BE2C (cell line): ENCODE data around the gene CHODL.

Experiments
- DNase-seq: peaks from one replicate; pipeline ENCODE4 v3.0.0-alpha.2; 2020
- H3K27me3 ChIP-seq: fragments of 250-450 bp; sonication (Bioruptor Pico); 2 replicates; pipeline ENCODE4 v1.5.1; 2020; ENCODE audit warnings: mild to moderate bottlenecking
- H3K36me3 ChIP-seq: fragments of 250-450 bp; sonication (Bioruptor Pico); 2 replicates; pipeline ENCODE4 v1.5.1; 2020; ENCODE audit warnings: mild to moderate bottlenecking
- H3K4me1 ChIP-seq: fragments of 250-450 bp; sonication (Bioruptor Pico); 2 replicates; pipeline ENCODE4 v1.5.1; 2020
- H3K4me3 ChIP-seq: 2 replicates; pipeline ENCODE4 v1.5.1; 2011; ENCODE audit warnings: low read depth, low read length
- H3K9me3 ChIP-seq: fragments of 250-450 bp; sonication (Bioruptor Pico); 2 replicates; pipeline ENCODE4 v1.5.1; 2020
- TF ChIP-seq, protein P1 (sequence below): IDR thresholded peaks from 2 replicates; pipeline ENCODE4 v1.5.1; 2012; ENCODE audit warnings: mild to moderate bottlenecking, low read depth, low read length

Gene CHODL

DNA sequence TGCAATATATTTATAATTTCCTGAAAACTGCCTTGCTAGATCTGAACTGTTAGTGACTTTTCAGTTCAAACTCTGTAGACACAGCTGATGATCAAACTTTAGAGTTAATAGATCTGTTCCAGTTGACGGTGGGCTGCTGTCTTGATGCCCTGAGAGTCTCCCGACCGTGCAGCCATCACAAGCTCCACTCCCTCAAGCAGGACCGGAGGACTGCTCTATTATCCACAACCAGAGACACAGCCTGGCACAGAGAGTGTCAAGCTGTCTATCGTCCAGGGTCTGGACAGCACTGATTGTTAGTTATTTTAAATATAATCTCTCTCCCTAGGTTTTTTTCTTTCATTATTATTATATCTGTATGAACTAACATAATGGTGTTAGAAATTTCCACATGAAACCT lies 8.0 kb downstream of the CHODL start:
- Histone ChIP-seq H3K4me1 (peaks cover 3% of the 10 kb centered on the region), H3K36me3 (no peaks in the 10 kb centered on the region), H3K9me3 (no peaks in the 10 kb centered on the region), H3K27me3 (no peaks in the 10 kb centered on the region), H3K4me3 (peak overlapping the region; percentile 40)
- DNase-seq = peak; percentile 59
- TF ChIP-seq, protein P1, sequence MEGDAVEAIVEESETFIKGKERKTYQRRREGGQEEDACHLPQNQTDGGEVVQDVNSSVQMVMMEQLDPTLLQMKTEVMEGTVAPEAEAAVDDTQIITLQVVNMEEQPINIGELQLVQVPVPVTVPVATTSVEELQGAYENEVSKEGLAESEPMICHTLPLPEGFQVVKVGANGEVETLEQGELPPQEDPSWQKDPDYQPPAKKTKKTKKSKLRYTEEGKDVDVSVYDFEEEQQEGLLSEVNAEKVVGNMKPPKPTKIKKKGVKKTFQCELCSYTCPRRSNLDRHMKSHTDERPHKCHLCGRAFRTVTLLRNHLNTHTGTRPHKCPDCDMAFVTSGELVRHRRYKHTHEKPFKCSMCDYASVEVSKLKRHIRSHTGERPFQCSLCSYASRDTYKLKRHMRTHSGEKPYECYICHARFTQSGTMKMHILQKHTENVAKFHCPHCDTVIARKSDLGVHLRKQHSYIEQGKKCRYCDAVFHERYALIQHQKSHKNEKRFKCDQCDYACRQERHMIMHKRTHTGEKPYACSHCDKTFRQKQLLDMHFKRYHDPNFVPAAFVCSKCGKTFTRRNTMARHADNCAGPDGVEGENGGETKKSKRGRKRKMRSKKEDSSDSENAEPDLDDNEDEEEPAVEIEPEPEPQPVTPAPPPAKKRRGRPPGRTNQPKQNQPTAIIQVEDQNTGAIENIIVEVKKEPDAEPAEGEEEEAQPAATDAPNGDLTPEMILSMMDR = no peak

DNA sequence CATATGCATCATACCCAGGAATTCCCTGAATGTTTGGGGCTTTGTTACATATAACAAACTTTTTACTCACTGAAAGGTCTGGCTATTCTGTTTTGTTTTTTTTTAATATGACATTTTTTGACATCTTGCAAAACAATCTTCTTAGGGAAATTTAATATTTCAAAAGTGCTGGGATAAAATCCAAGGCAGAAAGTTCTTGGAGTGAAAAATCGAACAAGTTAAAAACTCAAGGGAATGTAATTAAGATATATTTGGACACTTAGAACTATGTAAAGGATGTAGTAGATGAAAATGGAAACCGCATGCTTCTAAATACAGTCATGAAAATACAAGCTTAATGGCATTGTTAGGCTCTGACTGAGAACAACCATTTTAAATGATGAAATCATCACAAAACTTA lies 8.6 kb downstream of the CHODL start:
- H3K4me3 ChIP-seq = no peak overlapping the region
- H3K36me3 ChIP-seq = no peaks in the 10 kb centered on the region
- DNase-seq = no peak
- H3K4me1 ChIP-seq = peaks cover under 1% of the 10 kb centered on the region
- no peaks in the 10 kb centered on the region for H3K27me3 ChIP-seq
- TF ChIP-seq, protein P1 = no peak
- no peaks in the 10 kb centered on the region for H3K9me3 ChIP-seq

DNA sequence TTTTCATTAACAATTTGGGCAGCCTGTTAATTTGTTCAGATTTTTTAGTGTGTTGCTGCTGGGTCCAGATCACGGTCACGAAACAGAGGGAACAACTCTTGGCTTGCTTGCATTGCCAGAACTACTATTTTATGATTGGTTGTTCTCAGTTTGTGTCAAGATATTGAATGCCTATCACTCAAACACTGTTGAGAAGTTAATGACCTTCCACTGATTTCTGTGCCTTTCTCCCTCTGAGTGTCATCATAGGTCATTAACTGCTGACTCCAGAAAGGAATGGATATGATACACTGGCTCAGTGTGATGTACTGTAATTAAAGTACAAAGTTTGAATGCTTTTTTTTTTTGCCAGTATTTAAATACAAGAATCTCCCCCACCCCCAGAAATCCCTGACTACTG lies 9.2 kb downstream of the CHODL start:
- TF ChIP-seq, protein P1 = no peak
- H3K36me3 ChIP-seq = no peaks in the 10 kb centered on the region
- H3K4me1 ChIP-seq = no peaks in the 10 kb centered on the region
- DNase-seq = no peak
- no peaks in the 10 kb centered on the region for H3K27me3 ChIP-seq
- H3K9me3 ChIP-seq = no peaks in the 10 kb centered on the region
- no peak overlapping the region for H3K4me3 ChIP-seq

DNA sequence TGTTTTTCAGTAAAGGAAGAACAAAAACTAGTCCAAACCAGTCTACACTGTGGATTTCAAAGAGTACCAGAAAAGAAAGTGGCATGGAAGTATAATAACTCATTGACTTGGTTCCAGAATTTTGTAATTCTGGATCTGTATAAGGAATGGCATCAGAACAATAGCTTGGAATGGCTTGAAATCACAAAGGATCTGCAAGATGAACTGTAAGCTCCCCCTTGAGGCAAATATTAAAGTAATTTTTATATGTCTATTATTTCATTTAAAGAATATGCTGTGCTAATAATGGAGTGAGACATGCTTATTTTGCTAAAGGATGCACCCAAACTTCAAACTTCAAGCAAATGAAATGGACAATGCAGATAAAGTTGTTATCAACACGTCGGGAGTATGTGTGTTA lies 21.3 kb downstream of the CHODL start:
- Histone ChIP-seq H3K4me3 (no peak overlapping the region), H3K27me3 (no peaks in the 10 kb centered on the region), H3K4me1 (no peaks in the 10 kb centered on the region), H3K9me3 (no peaks in the 10 kb centered on the region), H3K36me3 (no peaks in the 10 kb centered on the region)
- TF ChIP-seq, protein P1 = peak; percentile 27
- DNase-seq = no peak

DNA sequence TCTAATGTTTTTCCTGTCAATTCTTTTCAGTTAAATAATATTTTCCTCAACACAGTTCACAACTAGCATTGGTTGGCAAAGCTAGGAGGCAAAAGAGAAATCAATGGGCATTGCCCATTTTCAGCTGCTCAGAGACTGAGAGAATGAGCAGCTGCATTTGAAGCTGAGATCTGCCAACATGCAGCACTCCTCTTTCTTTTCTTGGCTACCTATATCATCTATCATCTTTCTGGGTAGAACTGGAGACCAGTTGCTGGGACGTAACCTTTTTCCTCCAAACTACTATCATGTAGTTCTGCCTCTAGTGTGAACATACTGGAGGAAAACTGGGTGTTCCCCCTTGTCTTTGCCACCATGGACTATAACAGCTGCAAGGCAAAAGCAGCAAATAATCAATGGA lies 22.9 kb downstream of the CHODL start:
- no peaks in the 10 kb centered on the region for H3K27me3 ChIP-seq
- no peak overlapping the region for H3K4me3 ChIP-seq
- H3K4me1 ChIP-seq = no peaks in the 10 kb centered on the region
- DNase-seq = no peak
- no peaks in the 10 kb centered on the region for H3K36me3 ChIP-seq
- no peaks in the 10 kb centered on the region for H3K9me3 ChIP-seq
- TF ChIP-seq, protein P1 = no peak

DNA sequence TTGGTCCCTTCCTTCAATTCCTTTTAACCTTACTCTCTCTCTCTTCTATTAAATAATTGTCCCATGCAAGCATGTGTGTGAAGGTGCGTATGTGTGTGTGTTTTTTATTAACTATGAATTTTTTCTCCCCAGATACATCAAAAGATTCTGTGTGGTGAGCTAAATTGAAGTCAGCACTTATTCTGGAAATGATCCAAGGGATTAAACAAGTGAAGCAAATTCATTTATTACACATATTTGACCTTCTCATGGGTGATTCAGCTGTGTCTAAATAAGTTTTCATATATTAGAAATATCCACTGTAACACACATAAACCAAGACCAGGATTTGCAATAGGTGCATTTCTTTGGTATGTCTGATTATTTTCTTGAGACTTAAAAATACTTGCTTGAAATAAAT lies 24.3 kb downstream of the CHODL start:
- H3K36me3 ChIP-seq = no peaks in the 10 kb centered on the region
- no peak overlapping the region for H3K4me3 ChIP-seq
- no peaks in the 10 kb centered on the region for H3K9me3 ChIP-seq
- TF ChIP-seq, protein P1 = no peak
- H3K4me1 ChIP-seq = no peaks in the 10 kb centered on the region
- DNase-seq = no peak
- H3K27me3 ChIP-seq = no peaks in the 10 kb centered on the region
